SK-N-SH treated with all-trans-retinoic acid at 6 μM for 48 hours (cell line): ENCODE data around the gene TTC28.

Experiments used
- ATAC-seq: fragments of 200-7000 bp; cut with Tn5 transposase; 3 replicates; pipeline ENCODE4 v1.9.1; 2020; ENCODE audit warnings: mild to moderate bottlenecking, moderate library complexity
- ARNTL ChIP-seq: fragments of 450-650 bp; formaldehyde crosslinking; IDR thresholded peaks from 2 replicates; pipeline ENCODE4 v1.5.0; 2020; ENCODE audit warnings: low read depth, mild to moderate bottlenecking, moderate library complexity, borderline replicate concordance
- BACH2 ChIP-seq: fragments of 250-450 bp; sonication (Bioruptor Pico); IDR thresholded peaks from 2 replicates; pipeline ENCODE4 v1.9.0; 2021; ENCODE audit warnings: mild to moderate bottlenecking, borderline replicate concordance
- CSDC2 ChIP-seq: fragments of 250-450 bp; sonication (Bioruptor Pico); IDR thresholded peaks from 2 replicates; pipeline ENCODE4 v1.5.0; 2020; ENCODE audit warnings: mild to moderate bottlenecking, moderate library complexity
- ESRRG ChIP-seq: fragments of 250-450 bp; sonication (Bioruptor Pico); IDR thresholded peaks from 2 replicates; pipeline ENCODE4 v1.6.1; 2021; ENCODE audit warnings: mild to moderate bottlenecking
- GLIS3 ChIP-seq: fragments of 250-450 bp; sonication (Bioruptor Pico); IDR thresholded peaks from 2 replicates; pipeline ENCODE4 v1.5.0; 2020; ENCODE audit warnings: mild to moderate bottlenecking, moderate library complexity
- ISL1 ChIP-seq: fragments of 250-450 bp; sonication (Bioruptor Pico); IDR thresholded peaks from 2 replicates; pipeline ENCODE4 v2.1.2; 2022; ENCODE audit warnings: mild to moderate bottlenecking, moderate library complexity
- OSR1 ChIP-seq: fragments of 250-450 bp; sonication (Bioruptor Pico); IDR thresholded peaks from 2 replicates; pipeline ENCODE4 v1.8.0; 2022; ENCODE audit warnings: moderate library complexity, mild to moderate bottlenecking, inconsistent platforms
- PATZ1 ChIP-seq: fragments of 250-450 bp; sonication (Bioruptor Pico); IDR thresholded peaks from 2 replicates; pipeline ENCODE4 v1.8.0; 2020; ENCODE audit warnings: mild to moderate bottlenecking, moderate library complexity, borderline replicate concordance
- POU6F1 ChIP-seq: fragments of 250-450 bp; sonication (Bioruptor Pico); IDR thresholded peaks from 2 replicates; pipeline ENCODE4 v1.8.0; 2021; ENCODE audit warnings: low read depth, mild to moderate bottlenecking, moderate library complexity, borderline replicate concordance
- PPARA ChIP-seq: fragments of 250-450 bp; sonication (Bioruptor Pico); IDR thresholded peaks from 2 replicates; pipeline ENCODE4 v1.5.0; 2020; ENCODE audit warnings: mild to moderate bottlenecking, borderline replicate concordance
- RARB ChIP-seq: fragments of 250-450 bp; sonication (Bioruptor Pico); IDR thresholded peaks from 2 replicates; pipeline ENCODE4 v1.8.0; 2021; ENCODE audit warnings: mild to moderate bottlenecking, moderate library complexity
- SNAI2 ChIP-seq: fragments of 250-450 bp; sonication (Bioruptor Pico); IDR thresholded peaks from 2 replicates; pipeline ENCODE4 v1.5.0; 2020; ENCODE audit warnings: mild to moderate bottlenecking, moderate library complexity
- TCF4 ChIP-seq: fragments of 250-450 bp; sonication (Bioruptor Pico); IDR thresholded peaks from 2 replicates; pipeline ENCODE4 v1.8.0; 2021; ENCODE audit warnings: mild to moderate bottlenecking, moderate library complexity, borderline replicate concordance
- TOX ChIP-seq: fragments of 250-450 bp; sonication (Bioruptor Pico); IDR thresholded peaks from 2 replicates; pipeline ENCODE4 v1.8.0; 2021; ENCODE audit warnings: mild to moderate bottlenecking, moderate library complexity, borderline replicate concordance
- ZC3H10 ChIP-seq: fragments of 250-450 bp; sonication (Bioruptor Pico); IDR thresholded peaks from 2 replicates; pipeline ENCODE4 v1.5.1; 2021; ENCODE audit warnings: mild to moderate bottlenecking, moderate library complexity
- ZFP3 ChIP-seq: fragments of 250-450 bp; sonication (Bioruptor Pico); IDR thresholded peaks from 2 replicates; pipeline ENCODE4 v1.5.0; 2020; ENCODE audit warnings: mild to moderate bottlenecking, moderate library complexity
- ZFP30 ChIP-seq: fragments of 450-650 bp; formaldehyde crosslinking; IDR thresholded peaks from 2 replicates; pipeline ENCODE4 v1.5.0; 2022; ENCODE audit warnings: mild to moderate bottlenecking, moderate library complexity
- ZNF565 ChIP-seq: fragments of 450-650 bp; formaldehyde crosslinking; conservative IDR thresholded peaks from 2 replicates; pipeline ENCODE4 v1.5.0; 2020; ENCODE audit warnings: low read depth, mild to moderate bottlenecking, moderate library complexity
- ZNF70 ChIP-seq: fragments of 450-650 bp; formaldehyde crosslinking; IDR thresholded peaks from 2 replicates; pipeline ENCODE4 v1.5.0; 2020; ENCODE audit warnings: mild to moderate bottlenecking, moderate library complexity
- ZNF8 ChIP-seq: fragments of 450-650 bp; formaldehyde crosslinking; IDR thresholded peaks from 2 replicates; pipeline ENCODE4 v1.5.0; 2020; ENCODE audit warnings: mild to moderate bottlenecking, moderate library complexity
- TF ChIP-seq, protein P1 (sequence below): fragments of 250-450 bp; sonication (Bioruptor Pico); IDR thresholded peaks from 2 replicates; pipeline ENCODE4 v1.5.1; 2020; ENCODE audit warnings: low read depth, mild to moderate bottlenecking, moderate library complexity

TTC28 gene

DNA sequence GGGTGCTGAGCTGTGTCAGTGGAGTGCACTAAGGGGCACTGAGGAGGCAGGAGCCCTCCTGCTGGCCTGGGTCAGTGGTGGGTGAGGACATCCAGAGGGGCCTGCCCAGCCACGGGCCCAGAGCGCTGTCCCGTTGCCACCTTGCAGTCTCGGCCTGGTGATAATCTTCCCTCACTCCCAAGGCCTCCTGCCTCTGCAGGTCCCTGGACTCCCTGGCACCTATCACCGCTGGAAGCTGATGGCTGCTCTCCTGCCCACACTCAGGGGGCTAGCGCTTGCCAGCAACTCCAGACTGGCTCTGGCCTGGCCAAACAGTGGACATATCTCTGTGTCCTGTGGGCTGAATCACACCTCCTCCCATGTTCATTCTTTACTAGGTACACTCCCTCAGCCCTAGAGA lies 674.1 kb downstream of the TTC28 start:
- TF ChIP-seq ZNF565 (CRISPR knock-in tag) (no peak), PATZ1 (no peak), ARNTL (CRISPR knock-in tag) (no peak), CSDC2 (CRISPR knock-in tag) (no peak), ZFP30 (CRISPR knock-in tag) (no peak), PPARA (CRISPR knock-in tag) (no peak), TCF4 (no peak), POU6F1 (CRISPR knock-in tag) (no peak), GLIS3 (no peak), TOX (no peak), ZNF70 (CRISPR knock-in tag) (no peak), ZFP3 (CRISPR knock-in tag) (no peak), ZNF8 (CRISPR knock-in tag) (no peak), RARB (CRISPR knock-in tag) (no peak), BACH2 (CRISPR knock-in tag) (no peak), ESRRG (CRISPR knock-in tag) (no peak), OSR1 (CRISPR knock-in tag) (no peak)
- TF ChIP-seq, protein P1, sequence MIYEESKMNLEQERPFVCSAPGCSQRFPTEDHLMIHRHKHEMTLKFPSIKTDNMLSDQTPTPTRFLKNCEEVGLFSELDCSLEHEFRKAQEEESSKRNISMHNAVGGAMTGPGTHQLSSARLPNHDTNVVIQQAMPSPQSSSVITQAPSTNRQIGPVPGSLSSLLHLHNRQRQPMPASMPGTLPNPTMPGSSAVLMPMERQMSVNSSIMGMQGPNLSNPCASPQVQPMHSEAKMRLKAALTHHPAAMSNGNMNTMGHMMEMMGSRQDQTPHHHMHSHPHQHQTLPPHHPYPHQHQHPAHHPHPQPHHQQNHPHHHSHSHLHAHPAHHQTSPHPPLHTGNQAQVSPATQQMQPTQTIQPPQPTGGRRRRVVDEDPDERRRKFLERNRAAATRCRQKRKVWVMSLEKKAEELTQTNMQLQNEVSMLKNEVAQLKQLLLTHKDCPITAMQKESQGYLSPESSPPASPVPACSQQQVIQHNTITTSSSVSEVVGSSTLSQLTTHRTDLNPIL (CRISPR knock-in tag) = no peak
- no peak for ATAC-seq

GRCh38 chr22:28004021-28004420 lies 675.6 kb downstream of the TTC28 start:
- no peak for TF ChIP-seq SNAI2 (CRISPR knock-in tag)
- no peak for TF ChIP-seq ZNF8 (CRISPR knock-in tag)
- no peak for TF ChIP-seq TCF4
- no peak for TF ChIP-seq BACH2 (CRISPR knock-in tag)
- no peak for TF ChIP-seq ZFP3 (CRISPR knock-in tag)
- ATAC-seq = no peak

- TF ChIP-seq OSR1 (CRISPR knock-in tag) (no peak), ISL1 (CRISPR knock-in tag) (no peak), ZNF70 (CRISPR knock-in tag) (no peak), BACH2 (CRISPR knock-in tag) (no peak), PATZ1 (no peak), CSDC2 (CRISPR knock-in tag) (no peak), ZFP3 (CRISPR knock-in tag) (no peak), POU6F1 (CRISPR knock-in tag) (no peak), ARNTL (CRISPR knock-in tag) (no peak), TOX (no peak), ZFP30 (CRISPR knock-in tag) (no peak), RARB (CRISPR knock-in tag) (no peak), ZNF565 (CRISPR knock-in tag) (no peak), GLIS3 (no peak), SNAI2 (CRISPR knock-in tag) (no peak), PPARA (CRISPR knock-in tag) (no peak), ZC3H10 (CRISPR knock-in tag) (no peak), ESRRG (CRISPR knock-in tag) (no peak), ZNF8 (CRISPR knock-in tag) (no peak)
- TF ChIP-seq, protein P1 (CRISPR knock-in tag) = no peak
- TF ChIP-seq, all 23 proteins: peak for 0
- no peak for ATAC-seq
Observed at GRCh38 chr22:28002863-28003565, 676.6 kb downstream of the TTC28 start.
